HG03039 (cell line): ENCODE data around the gene CD300LD.

Experiments
- ATAC-seq: cut with Tn5 transposase; IDR thresholded peaks from one replicate; pipeline ENCODE4 v1.9.1; 2021; ENCODE audit warnings: mild to moderate bottlenecking, moderate library complexity; ENCODE audit not compliant: unreplicated experiment

The CD300LD gene

GRCh38 chr17:74545843-74546230 is 46.2 kb downstream of the CD300LD start, which contains the start of gene CD300C:
Gene CD300C, minus strand, starts transcription at chr17:74546115. Its CDS starts 333 bp downstream, at chr17:74545782.
- no peak for ATAC-seq

GRCh38 chr17:74544991-74545842 is 46.9 kb downstream of the CD300LD start:
- ATAC-seq = no peak

GRCh38 chr17:74543891-74544760 is 48.0 kb downstream of the CD300LD start:
- ATAC-seq = no peak

GRCh38 chr17:74543406-74543805 is 48.7 kb downstream of the CD300LD start:
- no peak for ATAC-seq

GRCh38 chr17:74542727-74543383 is 49.2 kb downstream of the CD300LD start:
- no peak for ATAC-seq

- no peak for ATAC-seq
Observed at GRCh38 chr17:74542166-74542565, 49.9 kb downstream of the CD300LD start.

GRCh38 chr17:74541176-74542111 is 50.6 kb downstream of the CD300LD start:
- no peak for ATAC-seq

- no peak for ATAC-seq
Observed at GRCh38 chr17:74539281-74539820, 52.7 kb downstream of the CD300LD start.

GRCh38 chr17:74536890-74537289 is 55.2 kb downstream of the CD300LD start:
- no peak for ATAC-seq

GRCh38 chr17:74532115-74532514 is 60.0 kb downstream of the CD300LD start:
- no peak for ATAC-seq

- ATAC-seq = no peak
Observed at GRCh38 chr17:74531231-74531761, 60.8 kb downstream of the CD300LD start, which contains the start of gene CD300LB. Gene CD300LB, minus strand, starts transcription at chr17:74531475. Its CDS starts 125 bp downstream, at chr17:74531350.

- ATAC-seq = no peak
Observed at GRCh38 chr17:74530831-74531150, 61.3 kb downstream of the CD300LD start.
